SK-N-SH treated with all-trans-retinoic acid at 6 μM for 48 hours (cell line): ENCODE measurements around the gene SNIP1.

Source experiments
- ATAC-seq: fragments of 200-7000 bp; cut with Tn5 transposase; 3 replicates; pipeline ENCODE4 v1.9.1; 2020; ENCODE audit warnings: mild to moderate bottlenecking, moderate library complexity
- ARNTL ChIP-seq: fragments of 450-650 bp; formaldehyde crosslinking; IDR thresholded peaks from 2 replicates; pipeline ENCODE4 v1.5.0; 2020; ENCODE audit warnings: low read depth, mild to moderate bottlenecking, moderate library complexity, borderline replicate concordance
- BACH2 ChIP-seq: fragments of 250-450 bp; sonication (Bioruptor Pico); IDR thresholded peaks from 2 replicates; pipeline ENCODE4 v1.9.0; 2021; ENCODE audit warnings: mild to moderate bottlenecking, borderline replicate concordance
- CSDC2 ChIP-seq: fragments of 250-450 bp; sonication (Bioruptor Pico); IDR thresholded peaks from 2 replicates; pipeline ENCODE4 v1.5.0; 2020; ENCODE audit warnings: mild to moderate bottlenecking, moderate library complexity
- CSRNP3 ChIP-seq: fragments of 250-450 bp; sonication (Bioruptor Pico); IDR thresholded peaks from 2 replicates; pipeline ENCODE4 v1.5.1; 2021; ENCODE audit warnings: mild to moderate bottlenecking, moderate library complexity
- ESRRG ChIP-seq: fragments of 250-450 bp; sonication (Bioruptor Pico); IDR thresholded peaks from 2 replicates; pipeline ENCODE4 v1.6.1; 2021; ENCODE audit warnings: mild to moderate bottlenecking
- GLIS3 ChIP-seq: fragments of 250-450 bp; sonication (Bioruptor Pico); IDR thresholded peaks from 2 replicates; pipeline ENCODE4 v1.5.0; 2020; ENCODE audit warnings: mild to moderate bottlenecking, moderate library complexity
- PPARA ChIP-seq: fragments of 250-450 bp; sonication (Bioruptor Pico); IDR thresholded peaks from 2 replicates; pipeline ENCODE4 v1.5.0; 2020; ENCODE audit warnings: mild to moderate bottlenecking, borderline replicate concordance
- RARB ChIP-seq: fragments of 250-450 bp; sonication (Bioruptor Pico); IDR thresholded peaks from 2 replicates; pipeline ENCODE4 v1.8.0; 2021; ENCODE audit warnings: mild to moderate bottlenecking, moderate library complexity
- SNAI2 ChIP-seq: fragments of 250-450 bp; sonication (Bioruptor Pico); IDR thresholded peaks from 2 replicates; pipeline ENCODE4 v1.5.0; 2020; ENCODE audit warnings: mild to moderate bottlenecking, moderate library complexity
- TCF4 ChIP-seq: fragments of 250-450 bp; sonication (Bioruptor Pico); IDR thresholded peaks from 2 replicates; pipeline ENCODE4 v1.8.0; 2021; ENCODE audit warnings: mild to moderate bottlenecking, moderate library complexity, borderline replicate concordance
- ZC3H10 ChIP-seq: fragments of 250-450 bp; sonication (Bioruptor Pico); IDR thresholded peaks from 2 replicates; pipeline ENCODE4 v1.5.1; 2021; ENCODE audit warnings: mild to moderate bottlenecking, moderate library complexity
- ZFP3 ChIP-seq: fragments of 250-450 bp; sonication (Bioruptor Pico); IDR thresholded peaks from 2 replicates; pipeline ENCODE4 v1.5.0; 2020; ENCODE audit warnings: mild to moderate bottlenecking, moderate library complexity
- ZFP30 ChIP-seq: fragments of 450-650 bp; formaldehyde crosslinking; IDR thresholded peaks from 2 replicates; pipeline ENCODE4 v1.5.0; 2022; ENCODE audit warnings: mild to moderate bottlenecking, moderate library complexity
- ZNF565 ChIP-seq: fragments of 450-650 bp; formaldehyde crosslinking; conservative IDR thresholded peaks from 2 replicates; pipeline ENCODE4 v1.5.0; 2020; ENCODE audit warnings: low read depth, mild to moderate bottlenecking, moderate library complexity
- ZNF70 ChIP-seq: fragments of 450-650 bp; formaldehyde crosslinking; IDR thresholded peaks from 2 replicates; pipeline ENCODE4 v1.5.0; 2020; ENCODE audit warnings: mild to moderate bottlenecking, moderate library complexity
- ZNF8 ChIP-seq: fragments of 450-650 bp; formaldehyde crosslinking; IDR thresholded peaks from 2 replicates; pipeline ENCODE4 v1.5.0; 2020; ENCODE audit warnings: mild to moderate bottlenecking, moderate library complexity
- TF ChIP-seq, protein P1 (sequence below): fragments of 250-450 bp; sonication (Bioruptor Pico); IDR thresholded peaks from 2 replicates; pipeline ENCODE4 v1.8.0; 2020; ENCODE audit warnings: mild to moderate bottlenecking, moderate library complexity, borderline replicate concordance
- TF ChIP-seq, protein P2 (sequence below): fragments of 250-450 bp; sonication (Bioruptor Pico); IDR thresholded peaks from 2 replicates; pipeline ENCODE4 v1.5.1; 2020; ENCODE audit warnings: low read depth, mild to moderate bottlenecking, moderate library complexity
- TF ChIP-seq, protein P3 (sequence below): fragments of 250-450 bp; sonication (Bioruptor Pico); IDR thresholded peaks from 2 replicates; pipeline ENCODE4 v1.5.0; 2020; ENCODE audit warnings: mild to moderate bottlenecking, moderate library complexity
- TF ChIP-seq, protein P4 (sequence below): fragments of 250-450 bp; sonication (Bioruptor Pico); IDR thresholded peaks from 2 replicates; pipeline ENCODE4 v1.8.0; 2021; ENCODE audit warnings: low read depth, mild to moderate bottlenecking, moderate library complexity, borderline replicate concordance

SNIP1 gene

DNA sequence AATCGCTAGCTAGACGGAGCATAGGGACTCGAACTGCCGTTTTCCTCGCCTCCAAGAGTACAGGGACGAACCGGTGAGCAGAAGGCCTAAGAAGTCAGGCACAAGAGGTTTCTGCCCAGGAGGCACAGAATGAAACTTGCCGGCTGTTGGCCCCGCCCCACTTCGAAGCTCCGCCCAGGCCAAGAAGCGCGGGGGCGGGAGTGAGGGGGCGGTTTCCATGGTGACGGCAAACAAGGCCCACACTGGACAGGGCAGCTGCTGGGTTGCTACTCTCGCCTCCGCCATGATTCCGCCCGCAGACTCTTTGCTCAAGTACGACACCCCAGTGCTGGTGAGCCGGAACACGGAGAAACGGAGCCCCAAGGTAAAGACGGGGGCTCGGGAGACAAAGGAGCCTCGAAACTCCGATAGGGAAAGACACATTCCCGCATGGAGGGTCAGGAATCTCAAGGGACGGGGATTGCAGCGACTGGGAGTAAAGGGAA, 2.7 kb upstream of the SNIP1 start, which contains the start of gene DNALI1:
Gene DNALI1 (plus strand): TSS at position 229 of the 485 bp plus-strand sequence. CDS start 55 bp downstream, at position 284.
- peak; percentile 92 for ATAC-seq
- TF ChIP-seq PPARA (CRISPR knock-in tag) (no peak), CSDC2 (no peak), ARNTL (no peak), ZFP3 (CRISPR knock-in tag) (0 out of 2 replicates have a peak, but pooled peaks have one; percentile 57)
- TF ChIP-seq, protein P1, sequence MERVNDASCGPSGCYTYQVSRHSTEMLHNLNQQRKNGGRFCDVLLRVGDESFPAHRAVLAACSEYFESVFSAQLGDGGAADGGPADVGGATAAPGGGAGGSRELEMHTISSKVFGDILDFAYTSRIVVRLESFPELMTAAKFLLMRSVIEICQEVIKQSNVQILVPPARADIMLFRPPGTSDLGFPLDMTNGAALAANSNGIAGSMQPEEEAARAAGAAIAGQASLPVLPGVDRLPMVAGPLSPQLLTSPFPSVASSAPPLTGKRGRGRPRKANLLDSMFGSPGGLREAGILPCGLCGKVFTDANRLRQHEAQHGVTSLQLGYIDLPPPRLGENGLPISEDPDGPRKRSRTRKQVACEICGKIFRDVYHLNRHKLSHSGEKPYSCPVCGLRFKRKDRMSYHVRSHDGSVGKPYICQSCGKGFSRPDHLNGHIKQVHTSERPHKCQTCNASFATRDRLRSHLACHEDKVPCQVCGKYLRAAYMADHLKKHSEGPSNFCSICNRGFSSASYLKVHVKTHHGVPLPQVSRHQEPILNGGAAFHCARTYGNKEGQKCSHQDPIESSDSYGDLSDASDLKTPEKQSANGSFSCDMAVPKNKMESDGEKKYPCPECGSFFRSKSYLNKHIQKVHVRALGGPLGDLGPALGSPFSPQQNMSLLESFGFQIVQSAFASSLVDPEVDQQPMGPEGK, result no peak
- TF ChIP-seq, protein P2, sequence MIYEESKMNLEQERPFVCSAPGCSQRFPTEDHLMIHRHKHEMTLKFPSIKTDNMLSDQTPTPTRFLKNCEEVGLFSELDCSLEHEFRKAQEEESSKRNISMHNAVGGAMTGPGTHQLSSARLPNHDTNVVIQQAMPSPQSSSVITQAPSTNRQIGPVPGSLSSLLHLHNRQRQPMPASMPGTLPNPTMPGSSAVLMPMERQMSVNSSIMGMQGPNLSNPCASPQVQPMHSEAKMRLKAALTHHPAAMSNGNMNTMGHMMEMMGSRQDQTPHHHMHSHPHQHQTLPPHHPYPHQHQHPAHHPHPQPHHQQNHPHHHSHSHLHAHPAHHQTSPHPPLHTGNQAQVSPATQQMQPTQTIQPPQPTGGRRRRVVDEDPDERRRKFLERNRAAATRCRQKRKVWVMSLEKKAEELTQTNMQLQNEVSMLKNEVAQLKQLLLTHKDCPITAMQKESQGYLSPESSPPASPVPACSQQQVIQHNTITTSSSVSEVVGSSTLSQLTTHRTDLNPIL (CRISPR knock-in tag), result no peak

DNA sequence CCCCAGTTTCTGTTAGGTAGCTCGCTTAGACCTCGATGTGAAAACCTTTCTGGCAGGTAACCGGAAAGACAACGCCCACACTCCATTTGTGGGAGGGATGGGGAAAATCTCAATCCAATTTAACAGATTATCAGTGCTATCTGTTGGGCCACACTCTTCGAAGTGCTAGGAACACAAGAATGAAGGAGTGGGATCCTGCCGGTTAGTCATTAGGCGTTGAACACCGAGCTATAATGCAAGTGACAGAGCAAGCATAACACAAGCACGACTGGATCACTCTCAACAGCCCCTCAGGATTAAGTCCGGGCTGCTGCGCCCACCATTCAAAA, 531 bp downstream of the SNIP1 start:
- TF ChIP-seq ZNF70 (CRISPR knock-in tag) (no peak), ZFP3 (CRISPR knock-in tag) (no peak), SNAI2 (CRISPR knock-in tag) (no peak)

GRCh38 chr1:37549341-37549740, 4.8 kb downstream of the SNIP1 start:
- no peak for ATAC-seq
- TF ChIP-seq ESRRG (no peak), CSDC2 (no peak), TCF4 (CRISPR knock-in tag) (no peak), ZFP3 (CRISPR knock-in tag) (no peak), ZFP30 (CRISPR knock-in tag) (no peak), ZC3H10 (CRISPR knock-in tag) (no peak), PPARA (CRISPR knock-in tag) (no peak), GLIS3 (CRISPR knock-in tag) (no peak)
- TF ChIP-seq, protein P1, result no peak
- TF ChIP-seq, protein P2 (CRISPR knock-in tag), result no peak
- TF ChIP-seq, protein P3, sequence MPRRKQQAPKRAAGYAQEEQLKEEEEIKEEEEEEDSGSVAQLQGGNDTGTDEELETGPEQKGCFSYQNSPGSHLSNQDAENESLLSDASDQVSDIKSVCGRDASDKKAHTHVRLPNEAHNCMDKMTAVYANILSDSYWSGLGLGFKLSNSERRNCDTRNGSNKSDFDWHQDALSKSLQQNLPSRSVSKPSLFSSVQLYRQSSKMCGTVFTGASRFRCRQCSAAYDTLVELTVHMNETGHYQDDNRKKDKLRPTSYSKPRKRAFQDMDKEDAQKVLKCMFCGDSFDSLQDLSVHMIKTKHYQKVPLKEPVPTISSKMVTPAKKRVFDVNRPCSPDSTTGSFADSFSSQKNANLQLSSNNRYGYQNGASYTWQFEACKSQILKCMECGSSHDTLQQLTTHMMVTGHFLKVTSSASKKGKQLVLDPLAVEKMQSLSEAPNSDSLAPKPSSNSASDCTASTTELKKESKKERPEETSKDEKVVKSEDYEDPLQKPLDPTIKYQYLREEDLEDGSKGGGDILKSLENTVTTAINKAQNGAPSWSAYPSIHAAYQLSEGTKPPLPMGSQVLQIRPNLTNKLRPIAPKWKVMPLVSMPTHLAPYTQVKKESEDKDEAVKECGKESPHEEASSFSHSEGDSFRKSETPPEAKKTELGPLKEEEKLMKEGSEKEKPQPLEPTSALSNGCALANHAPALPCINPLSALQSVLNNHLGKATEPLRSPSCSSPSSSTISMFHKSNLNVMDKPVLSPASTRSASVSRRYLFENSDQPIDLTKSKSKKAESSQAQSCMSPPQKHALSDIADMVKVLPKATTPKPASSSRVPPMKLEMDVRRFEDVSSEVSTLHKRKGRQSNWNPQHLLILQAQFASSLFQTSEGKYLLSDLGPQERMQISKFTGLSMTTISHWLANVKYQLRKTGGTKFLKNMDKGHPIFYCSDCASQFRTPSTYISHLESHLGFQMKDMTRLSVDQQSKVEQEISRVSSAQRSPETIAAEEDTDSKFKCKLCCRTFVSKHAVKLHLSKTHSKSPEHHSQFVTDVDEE, result no peak

More for the DNA sequence above, 531 bp downstream of the SNIP1 start:
- ATAC-seq, result no peak

GRCh38 chr1:37545019-37545418, 9.1 kb downstream of the SNIP1 start:
- no peak for ATAC-seq
- TF ChIP-seq ZFP3 (CRISPR knock-in tag) (no peak), GLIS3 (CRISPR knock-in tag) (no peak), ZNF8 (no peak), ZNF565 (no peak), ZNF70 (CRISPR knock-in tag) (no peak), ESRRG (no peak), TCF4 (CRISPR knock-in tag) (no peak), BACH2 (CRISPR knock-in tag) (no peak), CSRNP3 (CRISPR knock-in tag) (no peak), ARNTL (no peak), RARB (CRISPR knock-in tag) (no peak), PPARA (CRISPR knock-in tag) (no peak), CSDC2 (no peak), SNAI2 (CRISPR knock-in tag) (no peak)
- TF ChIP-seq, protein P2 (CRISPR knock-in tag), result no peak
- TF ChIP-seq, protein P4, sequence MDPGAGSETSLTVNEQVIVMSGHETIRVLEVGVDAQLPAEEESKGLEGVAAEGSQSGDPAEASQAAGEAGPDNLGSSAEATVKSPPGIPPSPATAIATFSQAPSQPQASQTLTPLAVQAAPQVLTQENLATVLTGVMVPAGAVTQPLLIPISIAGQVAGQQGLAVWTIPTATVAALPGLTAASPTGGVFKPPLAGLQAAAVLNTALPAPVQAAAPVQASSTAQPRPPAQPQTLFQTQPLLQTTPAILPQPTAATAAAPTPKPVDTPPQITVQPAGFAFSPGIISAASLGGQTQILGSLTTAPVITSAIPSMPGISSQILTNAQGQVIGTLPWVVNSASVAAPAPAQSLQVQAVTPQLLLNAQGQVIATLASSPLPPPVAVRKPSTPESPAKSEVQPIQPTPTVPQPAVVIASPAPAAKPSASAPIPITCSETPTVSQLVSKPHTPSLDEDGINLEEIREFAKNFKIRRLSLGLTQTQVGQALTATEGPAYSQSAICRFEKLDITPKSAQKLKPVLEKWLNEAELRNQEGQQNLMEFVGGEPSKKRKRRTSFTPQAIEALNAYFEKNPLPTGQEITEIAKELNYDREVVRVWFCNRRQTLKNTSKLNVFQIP (CRISPR knock-in tag), result no peak
